CD4-positive, CD25-positive, alpha-beta regulatory T cell (primary cell): Measurements from ENCODE around the gene IGDCC3. TPM values are rescaled to one million over a fixed set of nuclear protein-coding genes. Genes with fewer than 3 reads are reported as not detected.

Experiments used
- ATAC-seq, 2 donors: fragments of 150-1000 bp; cut with Tn5 transposase; one replicate each; pipeline ENCODE4 v1.10.0; 2021; ENCODE audit warnings: low read depth in 2 of 2, moderate number of reproducible peaks in 2 of 2, moderate library complexity in 1 of 2
- DNase-seq, 3 donors: peaks; one replicate each; pipeline versions ENCODE4 v3.0.0 to v3.0.0-alpha.2; 2012 to 2022; ENCODE audit warnings: mixed read lengths in 1 of 3
- H3K27ac ChIP-seq: one replicate; pipeline ENCODE4 v1.7.0; 2013; ENCODE audit warnings: mild to moderate bottlenecking, low read length; ENCODE audit not compliant: insufficient read depth, poor library complexity, severe bottlenecking
- H3K27me3 ChIP-seq: one replicate; pipeline ENCODE4 v1.7.0; 2013; ENCODE audit warnings: low read length; ENCODE audit not compliant: control insufficient read depth, insufficient read depth
- H3K36me3 ChIP-seq: one replicate; pipeline ENCODE4 v1.7.0; 2013; ENCODE audit warnings: mild to moderate bottlenecking, low read length, moderate library complexity; ENCODE audit not compliant: control insufficient read depth, insufficient read depth
- H3K4me1 ChIP-seq: 2 replicates; pipeline ENCODE4 v1.7.0; 2013; ENCODE audit warnings: mild to moderate bottlenecking, low read length; ENCODE audit not compliant: insufficient read depth, control insufficient read depth, poor library complexity, severe bottlenecking
- H3K4me3 ChIP-seq: one replicate; pipeline ENCODE4 v1.7.0; 2013; ENCODE audit warnings: low read depth, mild to moderate bottlenecking, low read length, moderate library complexity
- H3K9me3 ChIP-seq, 2 experiments: 1 replicate in 1 of 2; 2 replicates in 1 of 2; pipeline ENCODE4 v1.7.0; 2013; ENCODE audit warnings: low read length in 2 of 2, mild to moderate bottlenecking in 1 of 2, moderate library complexity in 1 of 2; ENCODE audit not compliant: control insufficient read depth in 2 of 2
- H3K27ac Mint-ChIP-seq, 3 donors: one replicate each; pipeline ENCODE4 v1.8.0; 2020 to 2022; ENCODE audit warnings: mild to moderate bottlenecking in 3 of 3, mixed read lengths in 3 of 3, moderate library complexity in 2 of 3
- H3K27me3 Mint-ChIP-seq: one replicate; pipeline ENCODE4 v1.8.0; 2022; ENCODE audit warnings: mild to moderate bottlenecking, mixed read lengths
- H3K36me3 Mint-ChIP-seq: one replicate; pipeline ENCODE4 v1.8.0; 2020; ENCODE audit warnings: mixed read lengths
- H3K4me1 Mint-ChIP-seq, 4 donors: one replicate each; pipeline ENCODE4 v1.8.0; 2020 to 2022; ENCODE audit warnings: mixed read lengths in 4 of 4, mild to moderate bottlenecking in 1 of 4
- H3K4me3 Mint-ChIP-seq, 4 donors: one replicate each; pipeline ENCODE4 v1.8.0; 2020 to 2022; ENCODE audit warnings: mild to moderate bottlenecking in 4 of 4, mixed read lengths in 4 of 4, moderate library complexity in 3 of 4
- H3K9me3 Mint-ChIP-seq, 7 donors: one replicate each; pipeline ENCODE4 v1.8.0; 2020 to 2022; ENCODE audit warnings: mixed read lengths in 7 of 7, mild to moderate bottlenecking in 3 of 7, moderate library complexity in 2 of 7
- polyA plus RNA-seq, 4 donors: library from polyadenylated mRNA; unstranded; fragments of 300-500 nt; fragmentation: Illumina TruSeq; gene quantifications; one replicate each; pipeline ENCODE4 v1.2.3, GENCODE V29; 2021
- total RNA-seq: library from RNA; stranded (reverse); gene quantifications from one replicate; pipeline ENCODE4 v1.2.3, GENCODE V29; 2022

IGDCC3 gene
- total and polyA plus RNA-seq, 5 donors from 2014 or later, result not detected

DNA sequence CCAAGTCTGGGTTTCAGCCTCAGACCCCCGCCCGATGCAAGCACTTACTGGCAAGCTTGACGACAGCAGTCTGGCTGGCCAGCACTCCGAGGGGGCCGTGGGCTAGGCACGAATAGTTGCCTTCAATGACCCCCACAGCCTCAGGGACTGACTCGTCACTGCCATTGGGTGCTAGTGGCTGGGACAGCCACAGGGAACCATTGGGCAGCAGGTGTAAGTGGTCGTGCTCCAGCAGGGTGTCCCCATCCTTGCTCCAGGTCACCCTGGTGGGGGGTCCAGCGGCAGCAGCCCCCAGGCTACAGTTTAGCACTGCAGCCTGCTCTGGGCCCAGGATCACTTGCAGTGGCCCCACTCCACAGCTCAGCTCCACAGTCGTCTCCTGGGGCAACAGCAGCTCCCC is 33.2 kb upstream of the IGDCC3 start:
- no peak for DNase-seq
- ATAC-seq, result no peak
- Histone ChIP-seq H3K36me3 (no peaks in the 10 kb centered on the region), H3K4me1 (no peaks in the 10 kb centered on the region), H3K27me3 (peaks cover 4% of the 10 kb centered on the region), H3K4me3 (no peak overlapping the region), H3K9me3 (no peaks in the 10 kb centered on the region), H3K27ac (no peak overlapping the region)
- Mint-ChIP-seq H3K27me3 (peaks cover 13% of the 10 kb centered on the region), H3K27ac (no peak overlapping the region), H3K4me1 (no peaks in the 10 kb centered on the region), H3K9me3 (no peaks in the 10 kb centered on the region), H3K4me3 (no peak overlapping the region), H3K36me3 (no peaks in the 10 kb centered on the region)

DNA sequence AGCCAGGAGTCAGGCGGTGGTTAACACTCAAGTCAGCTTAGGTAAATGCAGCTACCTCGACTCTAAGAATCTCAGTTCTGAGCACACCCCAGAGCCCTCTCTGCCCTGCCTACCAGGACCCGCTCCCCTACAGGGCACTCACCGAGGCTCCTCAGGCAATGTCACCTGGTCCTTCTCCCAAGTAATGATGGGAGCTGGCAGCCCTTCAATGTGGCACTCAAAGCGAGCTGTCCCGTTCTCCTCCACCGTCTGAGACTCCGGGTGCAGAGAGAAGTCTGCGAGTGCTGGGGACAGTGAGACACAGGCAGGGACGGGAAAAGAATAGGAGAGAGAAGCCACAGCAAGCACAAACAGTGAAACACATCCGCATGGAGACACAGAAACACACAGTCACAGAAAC is 32.2 kb upstream of the IGDCC3 start:
- H3K27ac ChIP-seq, result no peak overlapping the region
- no peak overlapping the region for H3K4me3 ChIP-seq
- Mint-ChIP-seq H3K4me1 (no peaks in the 10 kb centered on the region), H3K36me3 (no peaks in the 10 kb centered on the region), H3K9me3 (no peaks in the 10 kb centered on the region), H3K27ac (no peak overlapping the region), H3K4me3 (no peak overlapping the region), H3K27me3 (peaks cover 13% of the 10 kb centered on the region)
- H3K36me3 ChIP-seq, result no peaks in the 10 kb centered on the region
- H3K27me3 ChIP-seq, result peaks cover 4% of the 10 kb centered on the region
- DNase-seq (no peak), ATAC-seq (no peak)
- no peaks in the 10 kb centered on the region for H3K9me3 ChIP-seq
- no peaks in the 10 kb centered on the region for H3K4me1 ChIP-seq

DNA sequence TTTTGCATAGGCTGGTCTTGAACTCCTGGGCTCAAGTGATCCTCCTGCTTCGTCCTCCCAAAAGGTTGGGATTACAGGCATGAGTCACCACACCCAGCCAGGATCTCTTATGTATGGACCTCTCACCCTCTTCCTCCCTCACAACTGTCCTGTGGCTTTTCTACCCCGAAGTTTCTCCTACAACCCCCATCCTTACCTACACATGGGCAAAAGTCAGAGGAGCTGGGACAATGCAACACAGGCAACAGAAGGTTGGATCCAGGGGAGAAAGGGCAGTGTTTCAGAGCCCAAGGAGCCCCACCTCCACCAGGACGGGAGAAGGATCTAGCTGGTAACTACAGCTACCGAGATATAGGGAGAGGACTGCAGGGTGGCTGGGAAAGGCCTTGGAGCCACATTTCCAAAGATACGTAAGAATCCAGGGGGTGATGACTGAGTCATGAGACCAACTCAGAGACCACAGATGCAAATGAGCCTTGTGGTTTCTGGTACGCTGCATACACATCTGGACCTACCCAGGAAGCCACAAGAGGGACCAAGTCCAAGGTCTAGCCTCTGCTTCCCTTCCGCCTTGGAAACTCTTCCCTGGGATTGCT is 31.3 kb upstream of the IGDCC3 start:
- Histone ChIP-seq H3K27ac (no peak overlapping the region), H3K4me1 (no peaks in the 10 kb centered on the region), H3K9me3 (no peaks in the 10 kb centered on the region), H3K36me3 (no peaks in the 10 kb centered on the region), H3K27me3 (peaks cover 4% of the 10 kb centered on the region), H3K4me3 (no peak overlapping the region)
- Mint-ChIP-seq H3K27ac (no peak overlapping the region), H3K4me1 (no peaks in the 10 kb centered on the region), H3K36me3 (no peaks in the 10 kb centered on the region), H3K4me3 (no peak overlapping the region), H3K9me3 (no peaks in the 10 kb centered on the region), H3K27me3 (peaks cover 18% of the 10 kb centered on the region)
- no peak for DNase-seq
- ATAC-seq, result no peak

DNA sequence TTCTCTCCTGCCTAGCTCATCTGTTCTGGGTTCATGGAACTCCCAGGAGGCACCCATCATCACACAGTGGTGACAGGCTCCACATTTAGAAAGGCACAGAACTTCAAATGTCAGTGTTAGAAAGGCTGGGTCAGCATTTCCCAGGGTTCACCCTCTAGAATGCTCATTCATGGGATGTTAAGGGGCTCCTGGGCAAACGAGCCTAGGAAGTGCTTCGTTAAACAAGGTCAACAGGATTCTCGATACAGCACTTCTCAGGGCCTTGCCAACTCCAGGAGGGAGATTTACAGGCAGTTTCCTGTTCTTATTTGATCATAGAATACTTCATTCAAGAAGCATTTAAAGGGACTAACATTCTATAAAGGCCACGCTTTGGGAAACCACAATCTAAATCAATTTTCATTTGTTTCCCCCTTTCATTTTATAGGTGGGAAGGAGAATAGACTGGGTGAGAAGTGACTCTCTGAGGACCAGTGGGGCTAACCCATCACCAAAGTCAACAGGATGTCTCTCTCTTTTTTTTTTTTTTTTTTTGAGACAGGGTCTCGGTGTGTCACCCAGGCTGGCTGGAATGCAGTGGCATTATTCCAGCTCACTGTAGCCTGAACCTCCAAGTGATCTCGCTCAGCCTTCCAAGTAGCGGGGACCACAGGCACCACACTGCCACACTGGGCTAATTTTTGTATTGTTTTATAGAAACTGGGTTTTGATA is 30.7 kb upstream of the IGDCC3 start:
- Histone ChIP-seq H3K4me1 (no peaks in the 10 kb centered on the region), H3K9me3 (no peaks in the 10 kb centered on the region), H3K36me3 (no peaks in the 10 kb centered on the region), H3K27ac (no peak overlapping the region), H3K27me3 (peaks cover 4% of the 10 kb centered on the region), H3K4me3 (no peak overlapping the region)
- Mint-ChIP-seq H3K9me3 (no peaks in the 10 kb centered on the region), H3K4me1 (no peaks in the 10 kb centered on the region), H3K27ac (no peak overlapping the region), H3K27me3 (peaks cover 25% of the 10 kb centered on the region), H3K36me3 (no peaks in the 10 kb centered on the region), H3K4me3 (no peak overlapping the region)
- no peak for ATAC-seq
- DNase-seq, result no peak

DNA sequence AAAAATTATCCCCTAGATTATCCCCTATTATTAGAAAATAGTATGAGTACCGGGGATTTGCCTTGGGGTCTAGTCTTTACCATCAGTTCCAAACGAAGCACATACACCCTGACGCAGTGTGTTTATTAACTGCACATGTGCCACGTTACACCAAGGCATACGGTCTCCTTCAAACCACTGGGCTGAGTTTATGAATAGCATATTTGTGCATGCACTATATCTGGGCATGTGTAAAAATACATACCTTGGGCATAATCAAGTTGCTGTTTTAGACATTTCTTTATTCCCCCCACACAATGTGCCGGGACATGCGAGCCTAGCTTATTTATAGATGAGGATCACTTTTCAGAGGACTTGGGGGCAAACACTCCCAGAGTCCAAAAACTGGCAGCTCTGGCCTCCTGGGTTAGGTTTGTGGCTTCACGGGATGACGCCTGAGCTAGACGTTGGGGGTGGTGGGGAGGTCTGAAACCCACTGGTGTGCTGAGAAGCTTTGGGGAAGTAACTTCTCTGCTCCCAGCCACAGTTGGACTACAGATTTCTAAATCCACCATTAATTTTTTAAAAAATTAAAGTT is 28.7 kb upstream of the IGDCC3 start:
- Mint-ChIP-seq H3K4me1 (no peaks in the 10 kb centered on the region), H3K9me3 (no peaks in the 10 kb centered on the region), H3K27ac (no peak overlapping the region), H3K4me3 (no peak overlapping the region), H3K36me3 (no peaks in the 10 kb centered on the region), H3K27me3 (peaks cover 28% of the 10 kb centered on the region)
- no peaks in the 10 kb centered on the region for H3K36me3 ChIP-seq
- DNase-seq (no peak), ATAC-seq (no peak)
- no peak overlapping the region for H3K27ac ChIP-seq
- no peaks in the 10 kb centered on the region for H3K4me1 ChIP-seq
- H3K27me3 ChIP-seq, result peaks cover 4% of the 10 kb centered on the region
- H3K4me3 ChIP-seq, result no peak overlapping the region
- H3K9me3 ChIP-seq, result no peaks in the 10 kb centered on the region

DNA sequence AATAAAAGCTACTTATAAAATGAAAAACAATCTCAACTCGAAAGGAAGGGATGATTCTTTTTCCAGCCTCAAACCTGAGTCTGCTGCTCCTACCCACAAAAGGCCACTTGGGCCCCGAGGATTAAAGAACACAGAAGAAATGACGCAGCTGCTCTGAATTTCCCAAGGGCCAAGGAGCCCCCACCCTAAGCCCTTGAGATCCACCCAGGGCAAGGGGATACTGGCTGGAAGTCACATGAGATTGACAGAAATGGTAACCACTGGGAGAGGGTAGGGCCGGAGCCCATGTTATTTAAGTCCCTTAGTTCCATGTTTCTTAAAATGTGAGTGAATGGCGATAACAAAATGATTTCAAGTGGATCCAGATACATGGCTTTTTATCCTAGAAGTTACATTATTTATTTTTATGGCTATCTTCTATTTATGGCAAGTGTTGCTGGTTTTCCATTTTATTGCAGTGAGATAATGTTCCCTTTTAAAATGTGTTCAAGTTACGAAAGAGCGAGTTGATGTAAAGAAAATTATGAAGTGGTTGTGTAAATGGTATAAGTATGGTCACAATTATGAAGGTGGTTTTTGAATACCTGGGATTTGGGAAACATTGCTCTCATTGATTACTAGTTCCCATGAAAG is 28.1 kb upstream of the IGDCC3 start:
- Histone ChIP-seq H3K36me3 (no peaks in the 10 kb centered on the region), H3K4me3 (no peak overlapping the region), H3K4me1 (no peaks in the 10 kb centered on the region), H3K9me3 (no peaks in the 10 kb centered on the region), H3K27ac (no peak overlapping the region), H3K27me3 (peaks cover 2% of the 10 kb centered on the region)
- Mint-ChIP-seq H3K9me3 (no peaks in the 10 kb centered on the region), H3K27me3 (peaks cover 28% of the 10 kb centered on the region), H3K4me1 (peaks cover 0 to 2% (median 0%) of the 10 kb centered on the region in 4 donors), H3K4me3 (no peak overlapping the region), H3K36me3 (no peaks in the 10 kb centered on the region), H3K27ac (no peak overlapping the region)
- ATAC-seq (no peak), DNase-seq (no peak)

DNA sequence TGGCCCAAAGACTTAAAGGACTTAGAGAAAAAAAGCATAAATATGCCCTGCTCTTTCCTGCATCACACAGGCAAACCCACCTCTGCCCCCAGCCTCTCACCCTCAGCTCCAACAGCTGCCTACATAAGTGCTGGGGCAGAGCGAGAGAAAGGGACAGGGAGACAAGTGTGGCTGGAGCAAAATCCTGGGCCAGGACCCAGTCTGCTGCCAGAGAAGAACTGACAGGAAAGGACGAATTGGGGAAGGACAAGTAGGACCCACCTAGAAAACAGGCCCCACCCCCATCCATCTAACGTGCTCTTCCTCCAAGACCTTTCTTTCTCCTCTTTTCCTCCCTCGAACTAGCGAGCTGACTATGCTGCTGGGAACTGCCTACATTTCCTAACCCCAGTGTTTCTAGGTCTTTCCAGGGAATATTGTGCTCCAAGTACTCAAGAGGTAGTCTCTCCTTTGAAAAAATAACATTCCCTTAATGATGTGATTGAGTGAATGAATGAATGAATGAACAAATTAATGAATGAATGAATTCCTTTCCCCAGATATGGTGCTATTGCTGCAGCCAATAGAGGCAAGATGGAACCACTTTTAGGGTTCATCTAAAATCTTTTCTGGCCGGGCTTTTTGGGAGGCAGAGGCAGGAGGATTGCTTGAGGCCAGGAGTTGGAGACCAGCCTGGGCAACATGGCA is 26.5 kb upstream of the IGDCC3 start:
- H3K4me1 Mint-ChIP-seq, result peaks cover 0 to 2% (median 0%) of the 10 kb centered on the region in 4 donors

More for the DNA sequence above, 26.5 kb upstream of the IGDCC3 start:
- peaks cover 3% of the 10 kb centered on the region for H3K27me3 ChIP-seq
- H3K4me1 ChIP-seq, result no peaks in the 10 kb centered on the region
- H3K4me3 Mint-ChIP-seq, result no peak overlapping the region
- no peaks in the 10 kb centered on the region for H3K9me3 ChIP-seq
- ATAC-seq, result no peak
- H3K27me3 Mint-ChIP-seq, result peaks cover 19% of the 10 kb centered on the region
- H3K36me3 ChIP-seq, result no peaks in the 10 kb centered on the region
- H3K27ac ChIP-seq, result no peak overlapping the region
- H3K27ac Mint-ChIP-seq, result no peak overlapping the region
- DNase-seq, result no peak
- H3K9me3 Mint-ChIP-seq, result no peaks in the 10 kb centered on the region
- no peak overlapping the region for H3K4me3 ChIP-seq
- no peaks in the 10 kb centered on the region for H3K36me3 Mint-ChIP-seq
